Lower leg skin (tissue), 3 donors: Measurements from ENCODE around the gene DNPEP.

Source experiments
- POLR2A ChIP-seq, 2 donors: fragments of 450-650 bp; IDR thresholded peaks; one replicate each; pipeline ENCODE4 v1.6.1; 2016 to 2017; ENCODE audit warnings: antibody characterized with exemption in 2 of 2, mild to moderate bottlenecking in 1 of 2, moderate library complexity in 1 of 2
- TF ChIP-seq, protein P1 (sequence below), 3 donors: fragments of 450-650 bp; IDR thresholded peaks; one replicate each; pipeline ENCODE4 v1.5.1; 2016; ENCODE audit warnings: antibody characterized with exemption in 3 of 3, mild to moderate bottlenecking in 3 of 3, moderate library complexity in 2 of 3

DNA sequence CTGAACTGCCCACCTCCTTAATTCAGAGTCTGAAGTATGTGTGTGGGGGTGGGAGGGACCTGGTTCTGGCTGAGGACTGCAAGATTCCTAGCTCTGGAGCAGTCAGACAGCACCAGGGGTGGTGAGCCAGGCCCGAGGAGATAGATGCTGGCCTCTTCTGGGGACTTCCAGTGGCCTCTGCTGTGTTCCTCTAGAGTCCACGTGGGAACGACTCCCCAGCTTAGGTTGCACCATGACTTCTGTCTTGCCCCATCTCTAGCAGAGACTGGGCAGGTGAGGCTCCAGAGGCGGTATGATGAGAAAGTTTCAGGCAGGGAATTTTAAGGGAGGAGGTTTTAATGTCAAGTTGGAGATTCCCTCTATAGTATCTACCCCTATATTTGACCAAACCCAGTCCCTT is 33.1 kb downstream of the DNPEP start:
- no peak for TF ChIP-seq POLR2A (IDR thresholded peaks at IDR 0.05)
- TF ChIP-seq, protein P1, sequence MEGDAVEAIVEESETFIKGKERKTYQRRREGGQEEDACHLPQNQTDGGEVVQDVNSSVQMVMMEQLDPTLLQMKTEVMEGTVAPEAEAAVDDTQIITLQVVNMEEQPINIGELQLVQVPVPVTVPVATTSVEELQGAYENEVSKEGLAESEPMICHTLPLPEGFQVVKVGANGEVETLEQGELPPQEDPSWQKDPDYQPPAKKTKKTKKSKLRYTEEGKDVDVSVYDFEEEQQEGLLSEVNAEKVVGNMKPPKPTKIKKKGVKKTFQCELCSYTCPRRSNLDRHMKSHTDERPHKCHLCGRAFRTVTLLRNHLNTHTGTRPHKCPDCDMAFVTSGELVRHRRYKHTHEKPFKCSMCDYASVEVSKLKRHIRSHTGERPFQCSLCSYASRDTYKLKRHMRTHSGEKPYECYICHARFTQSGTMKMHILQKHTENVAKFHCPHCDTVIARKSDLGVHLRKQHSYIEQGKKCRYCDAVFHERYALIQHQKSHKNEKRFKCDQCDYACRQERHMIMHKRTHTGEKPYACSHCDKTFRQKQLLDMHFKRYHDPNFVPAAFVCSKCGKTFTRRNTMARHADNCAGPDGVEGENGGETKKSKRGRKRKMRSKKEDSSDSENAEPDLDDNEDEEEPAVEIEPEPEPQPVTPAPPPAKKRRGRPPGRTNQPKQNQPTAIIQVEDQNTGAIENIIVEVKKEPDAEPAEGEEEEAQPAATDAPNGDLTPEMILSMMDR (IDR thresholded peaks at IDR 0.05) = no peak
